Nephron (organoid): Measurements from ENCODE around the gene PRKN.

Source experiments
- H3K27ac Mint-ChIP-seq, 3 experiments: 2 replicates each; pipeline ENCODE4 v1.8.0; 2020; ENCODE audit warnings: mixed read lengths in 3 of 3, mild to moderate bottlenecking in 2 of 3, moderate library complexity in 1 of 3
- H3K27me3 Mint-ChIP-seq: 2 replicates; pipeline ENCODE4 v1.8.0; 2021; ENCODE audit warnings: low read depth, mild to moderate bottlenecking, moderate library complexity, mixed read lengths
- H3K36me3 Mint-ChIP-seq: 2 replicates; pipeline ENCODE4 v1.8.0; 2020; ENCODE audit warnings: low read depth, mixed read lengths
- H3K4me1 Mint-ChIP-seq: 2 replicates; pipeline ENCODE4 v1.8.0; 2020; ENCODE audit warnings: mixed read lengths
- H3K4me3 Mint-ChIP-seq, 3 experiments: 2 replicates each; pipeline ENCODE4 v1.8.0; 2020; ENCODE audit warnings: mild to moderate bottlenecking in 3 of 3, mixed read lengths in 3 of 3, moderate library complexity in 2 of 3
- H3K9me3 Mint-ChIP-seq: 2 replicates; pipeline ENCODE4 v1.8.0; 2020; ENCODE audit warnings: mixed read lengths
- TF ChIP-seq, protein P1 (sequence below), 3 experiments: fragments of 200-600 bp; sonication (generic); IDR thresholded peaks; one replicate each; pipeline ENCODE4 v1.5.0; 2021; ENCODE audit warnings: antibody characterized with exemption in 3 of 3; ENCODE audit not compliant: unreplicated experiment in 3 of 3

Gene PRKN

DNA sequence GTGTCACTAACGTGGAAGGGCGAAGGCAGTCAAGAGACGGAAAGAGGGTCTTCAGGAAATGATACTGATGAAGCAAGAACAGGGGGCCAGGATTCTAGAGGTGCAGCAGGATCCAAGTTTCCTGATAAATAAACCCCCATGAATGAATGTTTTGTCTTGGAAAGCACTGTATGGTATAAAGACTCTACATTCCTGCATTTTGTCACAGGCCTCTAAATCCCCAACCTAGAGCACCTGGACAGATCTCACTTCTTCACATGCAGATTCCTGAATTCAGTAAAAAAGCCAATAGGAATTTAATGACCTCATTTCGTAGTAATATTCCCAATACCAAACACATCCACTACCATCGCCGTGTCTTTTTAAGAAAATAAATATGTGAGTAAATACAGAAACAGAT is 577.8 kb downstream of the PRKN start:
- Mint-ChIP-seq H3K9me3 (no peaks in the 10 kb centered on the region), H3K36me3 (no peaks in the 10 kb centered on the region), H3K27ac (no peak overlapping the region), H3K27me3 (no peaks in the 10 kb centered on the region), H3K4me1 (peaks cover 4% of the 10 kb centered on the region), H3K4me3 (no peak overlapping the region)
- TF ChIP-seq, protein P1, sequence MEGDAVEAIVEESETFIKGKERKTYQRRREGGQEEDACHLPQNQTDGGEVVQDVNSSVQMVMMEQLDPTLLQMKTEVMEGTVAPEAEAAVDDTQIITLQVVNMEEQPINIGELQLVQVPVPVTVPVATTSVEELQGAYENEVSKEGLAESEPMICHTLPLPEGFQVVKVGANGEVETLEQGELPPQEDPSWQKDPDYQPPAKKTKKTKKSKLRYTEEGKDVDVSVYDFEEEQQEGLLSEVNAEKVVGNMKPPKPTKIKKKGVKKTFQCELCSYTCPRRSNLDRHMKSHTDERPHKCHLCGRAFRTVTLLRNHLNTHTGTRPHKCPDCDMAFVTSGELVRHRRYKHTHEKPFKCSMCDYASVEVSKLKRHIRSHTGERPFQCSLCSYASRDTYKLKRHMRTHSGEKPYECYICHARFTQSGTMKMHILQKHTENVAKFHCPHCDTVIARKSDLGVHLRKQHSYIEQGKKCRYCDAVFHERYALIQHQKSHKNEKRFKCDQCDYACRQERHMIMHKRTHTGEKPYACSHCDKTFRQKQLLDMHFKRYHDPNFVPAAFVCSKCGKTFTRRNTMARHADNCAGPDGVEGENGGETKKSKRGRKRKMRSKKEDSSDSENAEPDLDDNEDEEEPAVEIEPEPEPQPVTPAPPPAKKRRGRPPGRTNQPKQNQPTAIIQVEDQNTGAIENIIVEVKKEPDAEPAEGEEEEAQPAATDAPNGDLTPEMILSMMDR (IDR thresholded peaks at IDR 0.05; ENCODE audit: unreplicated experiment in 3 of 3), result no peak

DNA sequence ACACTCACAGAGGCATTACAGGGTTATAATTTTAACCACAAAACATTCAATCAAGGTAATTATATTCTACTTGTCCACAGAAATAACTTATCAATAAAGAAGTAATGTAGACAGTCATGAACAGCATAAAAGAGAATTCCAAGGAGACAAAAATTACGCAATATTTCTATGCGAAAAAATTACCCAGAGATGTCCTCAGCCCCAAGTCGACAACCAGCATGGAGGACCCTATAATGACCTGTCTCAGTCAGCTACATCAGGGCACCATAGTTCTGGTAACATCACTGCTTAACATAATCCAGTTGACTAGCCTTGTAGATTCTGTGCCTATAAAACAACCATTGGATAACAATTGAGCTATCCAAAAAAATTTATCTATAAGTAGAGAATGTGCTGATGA is 579.8 kb downstream of the PRKN start:
- Mint-ChIP-seq H3K36me3 (no peaks in the 10 kb centered on the region), H3K4me3 (no peak overlapping the region), H3K27ac (no peak overlapping the region), H3K4me1 (peaks cover 4% of the 10 kb centered on the region), H3K27me3 (no peaks in the 10 kb centered on the region), H3K9me3 (no peaks in the 10 kb centered on the region)
- TF ChIP-seq, protein P1 (IDR thresholded peaks at IDR 0.05; ENCODE audit: unreplicated experiment in 3 of 3), result no peak

DNA sequence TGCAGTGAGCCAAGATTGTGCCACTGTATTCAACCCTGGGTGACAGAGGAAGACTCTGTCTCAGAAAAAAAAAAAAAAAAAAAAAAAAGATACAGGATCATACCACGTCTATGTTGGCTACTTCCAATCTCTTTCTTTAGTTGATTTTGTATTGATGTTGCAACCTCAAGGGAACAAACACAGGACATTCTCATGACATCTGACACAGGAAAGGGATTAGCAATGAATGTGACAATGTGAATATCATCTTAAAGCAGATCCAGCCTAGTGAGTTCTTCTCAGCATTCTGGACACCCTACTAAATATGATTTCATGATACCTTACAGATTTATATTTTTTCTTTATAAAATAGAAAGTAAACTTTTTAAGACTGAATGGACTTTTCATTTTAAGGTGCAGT is 580.3 kb downstream of the PRKN start:
- TF ChIP-seq, protein P1 (IDR thresholded peaks at IDR 0.05; ENCODE audit: unreplicated experiment in 3 of 3), result no peak
- H3K4me1 Mint-ChIP-seq, result peaks cover 4% of the 10 kb centered on the region
- no peaks in the 10 kb centered on the region for H3K27me3 Mint-ChIP-seq
- no peaks in the 10 kb centered on the region for H3K9me3 Mint-ChIP-seq
- no peak overlapping the region for H3K27ac Mint-ChIP-seq
- no peaks in the 10 kb centered on the region for H3K36me3 Mint-ChIP-seq
- no peak overlapping the region for H3K4me3 Mint-ChIP-seq

DNA sequence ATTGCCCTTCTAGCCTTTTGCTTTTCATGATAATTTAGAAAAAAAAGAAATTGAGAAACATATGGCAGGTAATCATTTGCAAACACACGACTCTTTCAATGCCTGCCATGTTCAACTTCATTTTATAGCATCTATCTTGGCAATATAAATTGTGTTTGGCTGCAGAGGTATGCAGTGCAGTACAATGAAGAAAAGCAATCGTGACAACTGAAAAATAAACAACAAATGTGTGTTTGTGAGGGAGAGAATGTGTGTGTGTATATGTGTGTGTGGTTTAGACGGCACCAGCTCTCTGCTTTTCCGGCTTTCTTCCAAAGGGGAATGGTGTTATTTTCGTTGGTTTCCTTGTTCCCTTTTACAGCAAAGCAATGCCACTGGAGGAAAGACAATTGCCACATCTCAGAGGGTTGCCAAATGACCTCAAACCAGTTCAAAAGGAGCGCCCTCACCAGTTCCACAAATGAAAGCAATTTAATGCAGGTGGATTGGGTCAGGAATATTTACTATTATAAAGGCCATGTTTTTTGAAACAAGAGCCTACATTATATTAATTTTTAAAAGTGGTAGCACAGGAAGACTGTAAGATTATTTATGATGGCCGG is 587.2 kb downstream of the PRKN start:
- Mint-ChIP-seq H3K4me3 (no peak overlapping the region), H3K36me3 (peaks cover 5% of the 10 kb centered on the region), H3K27me3 (no peaks in the 10 kb centered on the region), H3K4me1 (no peaks in the 10 kb centered on the region), H3K27ac (no peak overlapping the region), H3K9me3 (peaks cover 24% of the 10 kb centered on the region)
- TF ChIP-seq, protein P1 (IDR thresholded peaks at IDR 0.05; ENCODE audit: unreplicated experiment in 3 of 3), result no peak

DNA sequence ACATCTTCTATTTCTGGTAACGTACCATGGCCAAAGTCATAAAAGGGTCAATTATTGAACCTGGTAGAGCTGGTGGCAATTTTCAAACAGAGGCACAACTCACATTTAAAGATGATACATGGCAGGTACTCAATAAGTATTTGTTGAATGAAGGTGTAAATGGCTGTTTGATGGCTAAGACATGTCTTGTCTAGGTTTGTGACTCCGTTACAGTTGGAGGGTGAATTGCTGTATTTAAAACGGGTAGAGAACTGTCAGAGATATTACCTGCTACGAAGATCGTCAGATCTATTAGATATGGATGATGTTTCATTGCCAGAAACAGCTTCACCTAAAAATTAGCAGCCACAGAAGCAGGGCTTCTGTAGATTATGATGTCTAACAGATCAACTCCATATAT is 601.9 kb downstream of the PRKN start:
- Mint-ChIP-seq H3K4me1 (peaks cover 3% of the 10 kb centered on the region), H3K4me3 (no peak overlapping the region), H3K27me3 (no peaks in the 10 kb centered on the region), H3K27ac (no peak overlapping the region), H3K36me3 (no peaks in the 10 kb centered on the region), H3K9me3 (no peaks in the 10 kb centered on the region)
- TF ChIP-seq, protein P1 (IDR thresholded peaks at IDR 0.05; ENCODE audit: unreplicated experiment in 3 of 3), result no peak

DNA sequence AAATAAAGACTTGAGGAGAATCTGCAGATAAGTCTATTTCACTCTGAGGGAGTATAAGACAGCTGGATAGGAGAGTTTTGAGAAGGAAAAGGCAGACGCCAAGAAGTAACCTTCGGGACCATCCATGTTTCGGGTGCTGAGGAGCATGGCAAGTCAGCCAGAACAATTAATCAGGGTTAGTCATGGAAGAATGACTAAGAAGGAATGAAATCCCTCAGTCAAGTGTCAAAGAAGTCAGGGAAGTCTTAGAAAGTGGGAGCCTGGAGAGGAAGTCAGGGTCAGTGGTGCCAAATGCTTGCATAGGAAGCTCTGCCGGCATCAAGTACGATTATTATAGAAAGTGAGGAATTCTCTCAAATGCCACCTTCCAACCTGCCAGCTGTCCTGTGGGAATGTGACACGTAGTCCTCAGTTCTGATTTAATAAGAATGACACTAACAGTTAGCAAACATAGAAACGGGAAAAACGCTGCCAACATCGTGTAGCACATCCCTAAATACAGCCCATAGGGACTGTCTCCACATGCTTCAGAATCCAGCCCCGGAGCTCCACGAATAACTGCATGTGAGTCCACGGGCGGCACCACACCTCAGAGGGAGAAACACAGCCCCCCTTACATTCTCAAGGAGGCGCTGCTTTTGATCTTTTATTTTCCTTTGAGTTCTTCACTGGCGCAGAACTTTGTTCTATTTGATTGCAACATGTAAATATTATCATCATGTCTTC is 602.7 kb downstream of the PRKN start:
- Mint-ChIP-seq H3K4me3 (no peak overlapping the region), H3K27ac (no peak overlapping the region), H3K27me3 (no peaks in the 10 kb centered on the region), H3K4me1 (peaks cover 5% of the 10 kb centered on the region), H3K36me3 (no peaks in the 10 kb centered on the region), H3K9me3 (no peaks in the 10 kb centered on the region)
- TF ChIP-seq, protein P1 (IDR thresholded peaks at IDR 0.05; ENCODE audit: unreplicated experiment in 3 of 3), result no peak
